ENCODE data around the gene AFAP1.

The AFAP1 gene

GRCh38 chr4:7867701-7868435, 71.8 kb downstream of the AFAP1 start:
- Mint-ChIP-seq H3K27me3 (no peaks in the 10 kb centered on the region), H3K4me1 (peaks cover 35% of the 10 kb centered on the region), H3K27ac (ENCODE audit: low read depth) (peak overlapping the region; percentile 60), H3K36me3 (ENCODE audit: insufficient read depth) (peaks cover 33% of the 10 kb centered on the region), H3K9me3 (peaks cover 9% of the 10 kb centered on the region), H3K4me3 (no peak overlapping the region)
- ATAC-seq (replicated peaks; ENCODE audit: extremely low read depth, poor library complexity, severe bottlenecking) (no peak), DNase-seq (ENCODE audit: low spot score in 2 of 2) (no peak)

- Mint-ChIP-seq H3K36me3 (ENCODE audit: insufficient read depth) (peaks cover 35% of the 10 kb centered on the region), H3K4me3 (no peak overlapping the region), H3K4me1 (peaks cover 35% of the 10 kb centered on the region), H3K27ac (ENCODE audit: low read depth) (no peak overlapping the region), H3K9me3 (peaks cover 9% of the 10 kb centered on the region), H3K27me3 (no peaks in the 10 kb centered on the region)
- no peak for DNase-seq (ENCODE audit: low spot score in 2 of 2)
- no peak for ATAC-seq (replicated peaks; ENCODE audit: extremely low read depth, poor library complexity, severe bottlenecking)
Observed at GRCh38 chr4:7867191-7867590, 72.5 kb downstream of the AFAP1 start.

GRCh38 chr4:7865533-7865932, 74.1 kb downstream of the AFAP1 start:
- H3K9me3 Mint-ChIP-seq, result peaks cover 9% of the 10 kb centered on the region
- peak; percentile 19 for ATAC-seq (replicated peaks; ENCODE audit: extremely low read depth, poor library complexity, severe bottlenecking)

GRCh38 chr4:7864685-7865084, 75.0 kb downstream of the AFAP1 start:
- Mint-ChIP-seq H3K4me1 (peaks cover 41% of the 10 kb centered on the region), H3K27me3 (no peaks in the 10 kb centered on the region), H3K27ac (ENCODE audit: low read depth) (peak overlapping the region; percentile 98), H3K36me3 (ENCODE audit: insufficient read depth) (peaks cover 38% of the 10 kb centered on the region), H3K9me3 (peaks cover 9% of the 10 kb centered on the region), H3K4me3 (no peak overlapping the region)
- DNase-seq (ENCODE audit: low spot score in 2 of 2) (no peak), ATAC-seq (replicated peaks; ENCODE audit: extremely low read depth, poor library complexity, severe bottlenecking) (peak; percentile 31)

More at GRCh38 chr4:7865533-7865932, 74.1 kb downstream of the AFAP1 start:
- no peaks in the 10 kb centered on the region for H3K27me3 Mint-ChIP-seq
- H3K27ac Mint-ChIP-seq (ENCODE audit: low read depth), result no peak overlapping the region
- H3K4me1 Mint-ChIP-seq, result peaks cover 40% of the 10 kb centered on the region
- DNase-seq (ENCODE audit: low spot score in 2 of 2), result no peak
- H3K4me3 Mint-ChIP-seq, result no peak overlapping the region
- peaks cover 38% of the 10 kb centered on the region for H3K36me3 Mint-ChIP-seq (ENCODE audit: insufficient read depth)

- peaks cover 9% of the 10 kb centered on the region for H3K9me3 Mint-ChIP-seq
- peak overlapping the region; percentile 98 for H3K27ac Mint-ChIP-seq (ENCODE audit: low read depth)
- DNase-seq (ENCODE audit: low spot score in 2 of 2), result peak in 1 of 2 donors; percentile 37
- ATAC-seq (replicated peaks; ENCODE audit: extremely low read depth, poor library complexity, severe bottlenecking), result peak; percentile 52
- no peaks in the 10 kb centered on the region for H3K27me3 Mint-ChIP-seq
- peak overlapping the region; percentile 73 for H3K4me3 Mint-ChIP-seq
- peaks cover 40% of the 10 kb centered on the region for H3K4me1 Mint-ChIP-seq
- peaks cover 35% of the 10 kb centered on the region for H3K36me3 Mint-ChIP-seq (ENCODE audit: insufficient read depth)
Observed at GRCh38 chr4:7863911-7864681, 75.6 kb downstream of the AFAP1 start.

- peak overlapping the region; percentile 98 for H3K27ac Mint-ChIP-seq (ENCODE audit: low read depth)
- H3K4me1 Mint-ChIP-seq, result peaks cover 29% of the 10 kb centered on the region
- H3K4me3 Mint-ChIP-seq, result no peak overlapping the region
- H3K27me3 Mint-ChIP-seq, result no peaks in the 10 kb centered on the region
- no peak for ATAC-seq (replicated peaks; ENCODE audit: extremely low read depth, poor library complexity, severe bottlenecking)
- H3K36me3 Mint-ChIP-seq (ENCODE audit: insufficient read depth), result peaks cover 29% of the 10 kb centered on the region
- no peak for DNase-seq (ENCODE audit: low spot score in 2 of 2)
- H3K9me3 Mint-ChIP-seq, result peaks cover 9% of the 10 kb centered on the region
Observed at GRCh38 chr4:7862561-7863192, 77.0 kb downstream of the AFAP1 start.

- Mint-ChIP-seq H3K36me3 (ENCODE audit: insufficient read depth) (peaks cover 30% of the 10 kb centered on the region), H3K4me3 (no peak overlapping the region), H3K27ac (ENCODE audit: low read depth) (no peak overlapping the region), H3K9me3 (peaks cover 9% of the 10 kb centered on the region), H3K4me1 (peaks cover 29% of the 10 kb centered on the region), H3K27me3 (no peaks in the 10 kb centered on the region)
- no peak for ATAC-seq (replicated peaks; ENCODE audit: extremely low read depth, poor library complexity, severe bottlenecking)
- DNase-seq (ENCODE audit: low spot score in 2 of 2), result no peak
Observed at GRCh38 chr4:7861440-7861881, 78.2 kb downstream of the AFAP1 start.

GRCh38 chr4:7860600-7861163, 79.0 kb downstream of the AFAP1 start:
- H3K9me3 Mint-ChIP-seq, result peaks cover 9% of the 10 kb centered on the region
- no peak for ATAC-seq (replicated peaks; ENCODE audit: extremely low read depth, poor library complexity, severe bottlenecking)
- H3K4me1 Mint-ChIP-seq, result peaks cover 33% of the 10 kb centered on the region

GRCh38 chr4:7859326-7859725, 80.3 kb downstream of the AFAP1 start:
- ATAC-seq (replicated peaks; ENCODE audit: extremely low read depth, poor library complexity, severe bottlenecking), result no peak
- Mint-ChIP-seq H3K36me3 (ENCODE audit: insufficient read depth) (peaks cover 22% of the 10 kb centered on the region), H3K27ac (ENCODE audit: low read depth) (no peak overlapping the region), H3K27me3 (no peaks in the 10 kb centered on the region), H3K4me3 (no peak overlapping the region), H3K9me3 (peaks cover 8% of the 10 kb centered on the region), H3K4me1 (peaks cover 45% of the 10 kb centered on the region)
- DNase-seq (ENCODE audit: low spot score in 2 of 2), result no peak

More at GRCh38 chr4:7860600-7861163, 79.0 kb downstream of the AFAP1 start:
- peaks cover 27% of the 10 kb centered on the region for H3K36me3 Mint-ChIP-seq (ENCODE audit: insufficient read depth)
- no peaks in the 10 kb centered on the region for H3K27me3 Mint-ChIP-seq
- no peak for DNase-seq (ENCODE audit: low spot score in 2 of 2)
- H3K27ac Mint-ChIP-seq (ENCODE audit: low read depth), result no peak overlapping the region
- H3K4me3 Mint-ChIP-seq, result no peak overlapping the region

GRCh38 chr4:7858498-7858897, 81.2 kb downstream of the AFAP1 start:
- Mint-ChIP-seq H3K27me3 (no peaks in the 10 kb centered on the region), H3K27ac (ENCODE audit: low read depth) (peak overlapping the region; percentile 41), H3K36me3 (ENCODE audit: insufficient read depth) (peaks cover 14% of the 10 kb centered on the region), H3K4me3 (no peak overlapping the region), H3K4me1 (peaks cover 45% of the 10 kb centered on the region), H3K9me3 (peaks cover under 1% of the 10 kb centered on the region)
- DNase-seq (ENCODE audit: low spot score in 2 of 2) (no peak), ATAC-seq (replicated peaks; ENCODE audit: extremely low read depth, poor library complexity, severe bottlenecking) (no peak)

GRCh38 chr4:7857993-7858392, 81.7 kb downstream of the AFAP1 start:
- DNase-seq (ENCODE audit: low spot score in 2 of 2), result no peak
- H3K4me3 Mint-ChIP-seq, result no peak overlapping the region
- no peaks in the 10 kb centered on the region for H3K27me3 Mint-ChIP-seq
- H3K36me3 Mint-ChIP-seq (ENCODE audit: insufficient read depth), result peaks cover 11% of the 10 kb centered on the region
- peak overlapping the region; percentile 41 for H3K27ac Mint-ChIP-seq (ENCODE audit: low read depth)
- no peaks in the 10 kb centered on the region for H3K9me3 Mint-ChIP-seq
- peaks cover 47% of the 10 kb centered on the region for H3K4me1 Mint-ChIP-seq
- no peak for ATAC-seq (replicated peaks; ENCODE audit: extremely low read depth, poor library complexity, severe bottlenecking)

- Mint-ChIP-seq H3K27me3 (no peaks in the 10 kb centered on the region), H3K4me3 (no peak overlapping the region), H3K36me3 (ENCODE audit: insufficient read depth) (peaks cover 8% of the 10 kb centered on the region), H3K27ac (ENCODE audit: low read depth) (peak overlapping the region; percentile 91), H3K4me1 (peaks cover 47% of the 10 kb centered on the region), H3K9me3 (no peaks in the 10 kb centered on the region)
- ATAC-seq (replicated peaks; ENCODE audit: extremely low read depth, poor library complexity, severe bottlenecking) (no peak), DNase-seq (ENCODE audit: low spot score in 2 of 2) (no peak)
Observed at GRCh38 chr4:7857238-7857701, 82.4 kb downstream of the AFAP1 start.

Measured in central memory CD8-positive, alpha-beta T cell (primary cell).